Tibial nerve (tissue), 4 donors: ENCODE results near the gene MYH7. TPM values are rescaled to one million over a fixed set of nuclear protein-coding genes. Genes with fewer than 3 reads are reported as not detected.
"Not testable (repeated sequence)": the region's sequence is repeated elsewhere in the genome, so short reads cannot be mapped to it uniquely, and the experiment has no call there.

Experiments used
- DNase-seq, 2 donors: peaks; one replicate each; pipeline ENCODE4 v3.0.0-alpha.2; 2019; ENCODE audit warnings: low spot score in 2 of 2
- H3K27ac ChIP-seq, 4 donors: fragments of 200-600 bp; sonication (generic) in 3 of 4; one replicate each; pipeline ENCODE4 v1.5.1; 2017 to 2019; ENCODE audit warnings: mild to moderate bottlenecking in 1 of 4
- H3K27me3 ChIP-seq, 2 donors: fragments of 200-600 bp; sonication (generic) in 1 of 2; one replicate each; pipeline versions ENCODE4 v1.5.1 to v1.6.0; 2017 to 2019
- H3K36me3 ChIP-seq, 3 donors: fragments of 200-600 bp; sonication (generic); one replicate each; pipeline ENCODE4 v1.5.1; 2018 to 2019
- H3K4me1 ChIP-seq, 4 donors: fragments of 200-600 bp; sonication (generic) in 3 of 4; one replicate each; pipeline ENCODE4 v1.5.1; 2017 to 2019
- H3K4me3 ChIP-seq, 4 donors: fragments of 200-600 bp; sonication (generic) in 3 of 4; one replicate each; pipeline ENCODE4 v1.5.1; 2017 to 2019; ENCODE audit warnings: mild to moderate bottlenecking in 1 of 4, moderate library complexity in 1 of 4
- H3K9me3 ChIP-seq, 4 donors: fragments of 200-600 bp; sonication (generic) in 3 of 4; one replicate each; pipeline ENCODE4 v1.5.1; 2017 to 2019
- CTCF ChIP-seq, 5 experiments: fragments of 200-600 bp in 3 of 5; fragments of 450-650 bp in 2 of 5; sonication (generic) in 3 of 5; IDR thresholded peaks; one replicate each; pipeline ENCODE4 v1.5.1; 2016 to 2019; ENCODE audit warnings: antibody characterized with exemption in 5 of 5, mild to moderate bottlenecking in 3 of 5, moderate library complexity in 2 of 5
- EP300 ChIP-seq, 2 donors: sonication (generic); formaldehyde crosslinking; IDR thresholded peaks; one replicate each; pipeline ENCODE4 v1.6.1; 2017; ENCODE audit warnings: antibody characterized with exemption in 2 of 2, mild to moderate bottlenecking in 1 of 2
- POLR2A ChIP-seq, 2 donors: fragments of 450-650 bp; IDR thresholded peaks; one replicate each; pipeline ENCODE4 v1.6.1; 2017; ENCODE audit warnings: antibody characterized with exemption in 2 of 2, mild to moderate bottlenecking in 2 of 2, moderate library complexity in 2 of 2
- WGBS, 2 donors: methylation state at CpG; one replicate each; pipeline ENCODE4 v1.1.5; 2018; 5-methylcytosine and 5-hydroxymethylcytosine counted together
- total RNA-seq, 4 donors: library from RNA; depleted of rRNA; stranded (reverse); fragments of >200 nt; gene quantifications; one replicate each; pipeline ENCODE4 v1.1.0, GENCODE V29; 2016

The MYH7 gene
- total RNA-seq, 4 donors from 2014 or later = 0.90 TPM; not detected in 3

DNA sequence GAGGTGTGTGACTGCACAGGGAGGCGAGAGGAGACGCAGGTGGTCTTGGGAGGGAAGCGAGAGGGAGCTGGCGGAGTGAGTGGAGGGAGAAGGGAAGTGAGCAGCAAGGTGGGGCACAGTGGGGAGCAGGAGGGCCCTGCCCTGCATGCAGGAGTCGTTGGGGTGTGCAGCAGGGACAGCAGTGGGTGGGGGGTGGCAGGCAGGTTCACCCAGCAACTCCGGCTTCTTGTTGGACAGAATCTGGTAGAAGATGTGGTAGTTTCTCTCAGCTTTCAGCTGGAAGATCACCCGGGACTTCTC, 32.4 kb downstream of the MYH7 start:
- Histone ChIP-seq H3K36me3 (no peaks in the 10 kb centered on the region), H3K27me3 (peaks cover 0 to 8% of the 10 kb centered on the region in 2 donors), H3K4me1 (no peaks in the 10 kb centered on the region), H3K27ac (no peak overlapping the region), H3K9me3 (no peaks in the 10 kb centered on the region), H3K4me3 (no peak overlapping the region)
- TF ChIP-seq POLR2A (IDR thresholded peaks at IDR 0.05) = no peak
- no peak for TF ChIP-seq CTCF (IDR thresholded peaks at IDR 0.05)
- no peak for TF ChIP-seq EP300 (IDR thresholded peaks at IDR 0.05)
- WGBS, 2 donors = 57 to 58% methylated on average over 7 of the region's 7 CpGs
- no peak for DNase-seq

DNA sequence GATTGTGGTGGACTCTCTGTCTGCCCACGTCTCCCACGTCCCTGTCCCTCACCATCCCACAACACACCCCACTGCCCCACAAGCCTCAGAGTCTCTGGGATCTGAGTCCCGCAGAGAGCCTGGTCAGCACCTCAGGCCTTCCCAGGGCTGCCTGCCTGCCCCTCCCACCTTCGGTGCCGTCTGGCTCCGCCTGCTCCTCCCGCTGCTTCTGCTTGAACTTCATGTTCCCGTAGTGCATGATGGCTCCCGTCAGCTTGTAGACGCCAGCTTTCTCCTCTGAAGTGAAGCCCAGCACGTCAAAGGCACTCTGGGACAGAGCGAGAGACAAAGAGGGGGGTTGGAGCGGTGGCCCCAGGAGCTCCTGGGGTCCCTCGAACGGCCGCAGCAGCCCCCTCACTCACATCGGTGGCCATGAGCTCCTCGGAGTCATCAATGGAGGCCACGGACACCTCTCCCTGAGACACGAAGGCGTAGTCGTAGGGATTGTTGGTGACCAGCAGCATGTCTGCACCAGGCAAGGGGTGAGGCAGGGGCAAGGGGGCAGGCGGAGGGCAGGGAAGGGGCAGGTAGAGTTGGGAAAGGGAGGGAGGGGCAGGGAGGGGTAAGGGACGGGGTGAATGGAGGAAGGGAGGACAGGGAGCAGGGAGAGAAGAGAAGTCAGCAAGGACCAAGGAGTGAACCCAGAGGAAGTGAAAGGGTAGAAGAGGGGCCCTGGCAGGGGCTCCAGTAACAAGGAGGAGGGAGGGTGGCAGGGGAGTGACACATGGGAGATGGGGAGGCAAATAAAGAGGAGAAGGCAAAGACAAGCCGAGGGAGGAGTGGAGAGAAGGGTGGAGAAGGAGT, 32.9 kb downstream of the MYH7 start:
- H3K27me3 ChIP-seq = peaks cover 0 to 8% of the 10 kb centered on the region in 2 donors
- H3K9me3 ChIP-seq = no peaks in the 10 kb centered on the region
- WGBS, 2 donors = 67% methylated on average over 24 to 25 of the region's 25 CpGs
- TF ChIP-seq EP300 (IDR thresholded peaks at IDR 0.05) = no peak
- no peak for TF ChIP-seq CTCF (IDR thresholded peaks at IDR 0.05)
- TF ChIP-seq POLR2A (IDR thresholded peaks at IDR 0.05) = no peak
- H3K4me1 ChIP-seq = no peaks in the 10 kb centered on the region
- no peak for DNase-seq
- H3K4me3 ChIP-seq = no peak overlapping the region
- H3K27ac ChIP-seq = no peak overlapping the region
- H3K36me3 ChIP-seq = no peaks in the 10 kb centered on the region

DNA sequence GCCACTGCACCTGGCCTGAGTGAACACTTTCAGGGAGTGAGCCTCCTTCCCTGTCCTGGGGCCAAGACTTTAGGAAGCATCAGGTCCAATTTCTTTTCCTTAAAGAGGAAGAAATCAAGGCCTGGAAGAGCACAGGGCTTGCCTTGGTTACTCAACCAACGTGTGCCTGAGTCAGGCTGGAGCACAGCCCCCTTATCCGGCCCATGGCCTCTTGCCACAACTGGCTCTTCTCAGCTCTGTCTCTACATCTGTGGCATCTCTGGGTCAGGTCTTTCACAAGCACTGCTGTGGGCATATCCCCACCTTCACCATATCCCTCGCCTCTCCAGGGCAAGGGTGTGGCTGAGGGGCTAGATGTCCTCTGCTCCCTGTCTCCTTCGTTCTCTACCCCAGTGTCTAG, 34.2 kb downstream of the MYH7 start:
- Histone ChIP-seq H3K4me3 (no peak overlapping the region), H3K27me3 (peaks cover 0 to 8% of the 10 kb centered on the region in 2 donors), H3K4me1 (no peaks in the 10 kb centered on the region), H3K9me3 (no peaks in the 10 kb centered on the region), H3K36me3 (no peaks in the 10 kb centered on the region), H3K27ac (no peak overlapping the region)
- DNase-seq = no peak
- 79 to 81% methylated on average over 4 of the region's 4 CpGs for WGBS, 2 donors
- TF ChIP-seq POLR2A (IDR thresholded peaks at IDR 0.05) = no peak
- no peak for TF ChIP-seq CTCF (IDR thresholded peaks at IDR 0.05)

DNA sequence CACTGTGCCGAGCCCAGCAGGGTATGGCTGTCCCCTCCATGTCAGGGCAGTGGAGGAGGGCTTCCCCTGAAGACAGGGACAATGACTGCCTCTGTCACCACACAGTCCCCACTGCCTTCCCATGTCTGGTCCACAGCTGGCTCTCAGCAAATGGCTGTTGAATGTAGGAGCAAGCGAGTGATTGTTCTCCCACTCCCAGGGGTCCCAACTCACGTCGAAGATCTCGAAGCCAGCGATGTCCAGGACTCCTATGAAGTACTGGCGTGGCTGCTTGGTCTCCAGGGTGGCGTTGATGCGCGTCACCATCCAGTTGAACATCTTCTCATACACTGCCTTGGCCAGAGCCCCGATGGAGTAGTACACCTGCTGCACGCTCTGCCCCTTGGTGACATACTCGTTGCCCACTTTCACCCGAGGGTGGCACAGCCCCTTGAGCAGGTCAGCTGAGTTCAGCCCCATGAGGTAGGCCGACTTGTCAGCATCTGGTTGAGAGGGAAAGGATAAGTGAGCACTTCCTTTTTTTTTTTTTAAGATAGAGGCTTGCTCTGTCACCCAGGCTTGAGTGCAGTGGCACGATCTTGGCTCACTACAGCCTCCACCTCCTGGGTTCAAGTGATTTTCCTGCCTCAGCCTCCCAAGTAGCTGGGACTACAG, 34.8 kb downstream of the MYH7 start:
- not testable (repeated sequence) for DNase-seq, H3K4me1 ChIP-seq, H3K36me3 ChIP-seq, H3K27ac ChIP-seq, H3K27me3 ChIP-seq, H3K4me3 ChIP-seq, H3K9me3 ChIP-seq
- 83 to 87% methylated on average over 14 to 16 of the region's 16 CpGs for WGBS, 2 donors

- H3K36me3 ChIP-seq = no peaks in the 10 kb centered on the region
- H3K9me3 ChIP-seq = no peaks in the 10 kb centered on the region
- WGBS, 2 donors = 51 to 66% methylated on average over 5 to 6 of the region's 6 CpGs
- TF ChIP-seq EP300 (IDR thresholded peaks at IDR 0.05) = no peak
- TF ChIP-seq POLR2A (IDR thresholded peaks at IDR 0.05) = no peak
- no peak for TF ChIP-seq CTCF (IDR thresholded peaks at IDR 0.05)
- no peak overlapping the region for H3K27ac ChIP-seq
- no peaks in the 10 kb centered on the region for H3K4me1 ChIP-seq
- no peak overlapping the region for H3K4me3 ChIP-seq
- no peak for DNase-seq
- H3K27me3 ChIP-seq = peaks cover 0 to 8% of the 10 kb centered on the region in 2 donors
Observed at GRCh38 chr14:23399591-23399990, 35.9 kb downstream of the MYH7 start.
